MM.1S (cell line): Measurements from ENCODE around the gene GALNT15.

Experiments used
- DNase-seq: peaks from one replicate; pipeline ENCODE4 v3.0.0-alpha.2; 2015
- H2AFZ ChIP-seq: fragments of 300-600 bp; sonication (generic); 2 replicates; pipeline ENCODE4 v1.6.0; 2016; ENCODE audit warnings: antibody characterized with exemption, low read length
- H3F3A ChIP-seq: fragments of 300-600 bp; sonication (generic); 2 replicates; pipeline ENCODE4 v1.6.1; 2016; ENCODE audit warnings: mild to moderate bottlenecking, antibody characterized with exemption, low read length, moderate library complexity, mixed read lengths; ENCODE audit not compliant: insufficient read depth
- H3K27ac ChIP-seq: fragments of 300-600 bp; sonication (generic); 2 replicates; pipeline ENCODE4 v1.5.1; 2016; ENCODE audit warnings: mild to moderate bottlenecking, low read length
- H3K27me3 ChIP-seq: fragments of 300-600 bp; sonication (generic); replicated peaks from 2 replicates; pipeline ENCODE4 v1.6.0; 2016; ENCODE audit warnings: low read length; ENCODE audit not compliant: insufficient read depth
- H3K36me3 ChIP-seq: fragments of 300-600 bp; sonication (generic); replicated peaks from 2 replicates; pipeline ENCODE4 v1.6.1; 2016; ENCODE audit warnings: mild to moderate bottlenecking, low read length, mixed read lengths; ENCODE audit not compliant: insufficient read depth
- H3K4me1 ChIP-seq: fragments of 300-600 bp; sonication (generic); 2 replicates; pipeline ENCODE4 v1.6.1; 2016; ENCODE audit warnings: low read length, mixed read lengths
- H3K4me2 ChIP-seq: fragments of 300-600 bp; sonication (generic); 2 replicates; pipeline ENCODE4 v1.6.0; 2016; ENCODE audit warnings: low read depth, low read length
- H3K4me3 ChIP-seq: fragments of 300-600 bp; sonication (generic); 2 replicates; pipeline ENCODE4 v1.5.1; 2016; ENCODE audit warnings: low read length, mixed read lengths
- H3K79me2 ChIP-seq: fragments of 300-600 bp; sonication (generic); 2 replicates; pipeline ENCODE4 v1.6.1; 2016; ENCODE audit warnings: mixed run types, low read length, mixed read lengths
- H3K9ac ChIP-seq: fragments of 300-600 bp; sonication (generic); 2 replicates; pipeline ENCODE4 v1.6.1; 2016; ENCODE audit warnings: low read length, mixed read lengths
- H3K9me2 ChIP-seq: fragments of 300-600 bp; sonication (generic); replicated peaks from 2 replicates; pipeline ENCODE4 v1.6.1; 2016; ENCODE audit warnings: mild to moderate bottlenecking, low read length, mixed read lengths; ENCODE audit not compliant: insufficient read depth
- H3K9me3 ChIP-seq: fragments of 300-600 bp; sonication (generic); replicated peaks from 2 replicates; pipeline ENCODE4 v1.6.1; 2016; ENCODE audit warnings: mild to moderate bottlenecking, low read length, mixed read lengths; ENCODE audit not compliant: insufficient read depth
- H4K20me1 ChIP-seq: fragments of 300-600 bp; sonication (generic); 2 replicates; pipeline ENCODE4 v1.6.1; 2016; ENCODE audit warnings: mild to moderate bottlenecking, low read length, moderate library complexity, mixed read lengths; ENCODE audit not compliant: insufficient read depth
- EZH2 ChIP-seq: fragments of 300-600 bp; sonication (generic); optimal IDR thresholded peaks from 2 replicates; pipeline ENCODE3; 2017; ENCODE audit warnings: low read depth, mild to moderate bottlenecking, antibody characterized with exemption, low read length, mixed read lengths
- EZH2phosphoT487 ChIP-seq: fragments of 300-600 bp; sonication (generic); IDR thresholded peaks from 2 replicates; pipeline ENCODE4 v1.6.1; 2018; ENCODE audit warnings: antibody characterized with exemption, low read length
- TF ChIP-seq, protein P1 (sequence below): fragments of 300-600 bp; sonication (generic); IDR thresholded peaks from 2 replicates; pipeline ENCODE4 v1.5.1; 2016; ENCODE audit warnings: antibody characterized with exemption, low read length, mixed read lengths

GALNT15 gene

DNA sequence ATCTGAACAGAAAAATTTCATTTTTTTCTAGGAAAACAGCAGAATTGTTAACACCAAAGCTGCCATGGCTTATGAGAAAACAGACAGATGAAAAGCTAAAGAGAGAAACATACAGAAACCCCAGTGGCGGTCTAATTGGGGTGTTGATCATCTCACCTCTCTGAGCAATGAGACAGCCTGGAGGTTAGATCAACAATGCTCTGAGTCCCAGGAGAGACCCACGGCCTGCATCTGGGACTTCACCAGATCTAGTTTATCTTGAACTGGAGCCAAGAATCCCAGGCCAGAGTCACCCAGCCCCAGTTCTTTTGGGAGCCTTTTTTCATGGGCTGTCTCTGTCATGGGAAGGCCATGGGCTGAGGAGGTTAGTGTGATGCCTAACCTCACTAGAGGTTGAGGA is 3.5 kb upstream of the GALNT15 start:
- H3K27ac ChIP-seq = no peak overlapping the region
- no peak overlapping the region for H3K9ac ChIP-seq
- no peaks in the 10 kb centered on the region for H3K4me1 ChIP-seq
- no peak overlapping the region for H3K4me2 ChIP-seq
- no peak for DNase-seq
- H3K4me3 ChIP-seq = no peak overlapping the region
- TF ChIP-seq EZH2phosphoT487 (no peak), EZH2 (no peak)
- TF ChIP-seq, protein P1, sequence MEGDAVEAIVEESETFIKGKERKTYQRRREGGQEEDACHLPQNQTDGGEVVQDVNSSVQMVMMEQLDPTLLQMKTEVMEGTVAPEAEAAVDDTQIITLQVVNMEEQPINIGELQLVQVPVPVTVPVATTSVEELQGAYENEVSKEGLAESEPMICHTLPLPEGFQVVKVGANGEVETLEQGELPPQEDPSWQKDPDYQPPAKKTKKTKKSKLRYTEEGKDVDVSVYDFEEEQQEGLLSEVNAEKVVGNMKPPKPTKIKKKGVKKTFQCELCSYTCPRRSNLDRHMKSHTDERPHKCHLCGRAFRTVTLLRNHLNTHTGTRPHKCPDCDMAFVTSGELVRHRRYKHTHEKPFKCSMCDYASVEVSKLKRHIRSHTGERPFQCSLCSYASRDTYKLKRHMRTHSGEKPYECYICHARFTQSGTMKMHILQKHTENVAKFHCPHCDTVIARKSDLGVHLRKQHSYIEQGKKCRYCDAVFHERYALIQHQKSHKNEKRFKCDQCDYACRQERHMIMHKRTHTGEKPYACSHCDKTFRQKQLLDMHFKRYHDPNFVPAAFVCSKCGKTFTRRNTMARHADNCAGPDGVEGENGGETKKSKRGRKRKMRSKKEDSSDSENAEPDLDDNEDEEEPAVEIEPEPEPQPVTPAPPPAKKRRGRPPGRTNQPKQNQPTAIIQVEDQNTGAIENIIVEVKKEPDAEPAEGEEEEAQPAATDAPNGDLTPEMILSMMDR = no peak
- no peaks in the 10 kb centered on the region for H3K27me3 ChIP-seq
- no peaks in the 10 kb centered on the region for H3K9me2 ChIP-seq
- H4K20me1 ChIP-seq = no peaks in the 10 kb centered on the region
- no peaks in the 10 kb centered on the region for H3K9me3 ChIP-seq
- no peaks in the 10 kb centered on the region for H3K79me2 ChIP-seq
- H2AFZ ChIP-seq = no peak overlapping the region
- H3F3A ChIP-seq = no peaks in the 10 kb centered on the region
- no peaks in the 10 kb centered on the region for H3K36me3 ChIP-seq

DNA sequence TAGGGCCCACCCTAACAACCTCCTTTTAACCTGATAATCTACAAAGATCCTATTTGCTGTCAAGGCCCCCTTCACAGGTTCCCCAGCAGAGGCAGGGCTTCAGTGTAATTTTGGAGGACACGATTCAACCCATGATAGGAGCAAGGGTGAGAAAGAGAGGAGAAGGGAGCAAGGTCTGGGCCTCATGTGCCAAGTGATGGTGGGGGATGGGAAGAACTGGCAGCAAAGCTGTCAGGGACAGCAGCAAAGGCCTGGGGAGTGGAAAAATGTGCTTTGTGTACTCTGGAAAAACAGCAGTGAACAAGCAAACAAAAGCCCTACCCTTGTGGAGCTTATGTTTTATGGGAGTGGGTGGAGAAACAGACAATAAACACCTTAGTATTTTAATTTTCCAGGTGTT is 2.7 kb upstream of the GALNT15 start:
- H3F3A ChIP-seq = no peaks in the 10 kb centered on the region
- no peaks in the 10 kb centered on the region for H3K4me1 ChIP-seq
- no peak overlapping the region for H3K9ac ChIP-seq
- H3K27me3 ChIP-seq = no peaks in the 10 kb centered on the region
- no peaks in the 10 kb centered on the region for H3K9me3 ChIP-seq
- no peak overlapping the region for H3K4me2 ChIP-seq
- H3K9me2 ChIP-seq = no peaks in the 10 kb centered on the region
- no peaks in the 10 kb centered on the region for H3K79me2 ChIP-seq
- TF ChIP-seq, protein P1 = no peak
- no peak for TF ChIP-seq EZH2
- no peak for TF ChIP-seq EZH2phosphoT487
- no peaks in the 10 kb centered on the region for H3K36me3 ChIP-seq
- H3K27ac ChIP-seq = no peak overlapping the region
- H3K4me3 ChIP-seq = no peak overlapping the region
- no peak for DNase-seq
- H4K20me1 ChIP-seq = no peaks in the 10 kb centered on the region
- no peak overlapping the region for H2AFZ ChIP-seq

DNA sequence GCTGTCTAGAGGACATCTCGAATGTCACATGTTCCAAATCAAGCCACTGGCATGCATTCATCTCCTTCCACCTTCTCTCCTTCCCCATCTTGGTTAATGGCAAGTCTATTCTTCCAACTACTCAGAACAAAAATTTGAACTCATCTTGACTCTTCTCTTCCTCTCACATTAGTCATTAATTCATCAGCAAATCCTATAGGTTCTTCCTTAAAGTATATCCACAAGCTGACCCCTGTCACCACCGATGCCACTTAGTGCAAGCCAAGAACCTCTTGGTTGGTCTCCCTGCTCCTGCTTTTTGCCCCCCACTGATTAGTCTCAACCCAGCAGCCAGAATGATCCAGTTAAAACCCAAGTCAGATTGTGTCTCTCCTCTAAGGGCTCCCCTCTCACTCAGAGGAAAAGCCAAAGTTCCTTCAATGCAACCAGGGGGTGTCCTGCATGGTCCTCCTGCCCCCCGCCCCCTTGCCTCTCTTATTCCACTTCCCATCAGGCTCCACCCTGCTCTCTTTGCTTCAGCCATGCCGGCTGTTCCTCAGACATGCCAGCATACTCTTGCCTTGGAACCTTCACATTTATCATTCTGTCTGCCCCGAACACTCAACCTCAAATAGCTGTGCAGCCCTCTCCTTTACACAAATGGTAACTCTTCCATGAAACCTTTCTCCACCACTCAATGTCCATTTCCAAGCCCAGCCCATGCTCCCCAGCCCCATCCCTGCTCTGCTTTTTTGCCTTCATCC is 1.0 kb upstream of the GALNT15 start:
- no peaks in the 10 kb centered on the region for H3K79me2 ChIP-seq
- H2AFZ ChIP-seq = no peak overlapping the region
- no peak overlapping the region for H3K9ac ChIP-seq
- no peak overlapping the region for H3K4me3 ChIP-seq
- TF ChIP-seq, protein P1 = no peak
- TF ChIP-seq EZH2 (no peak), EZH2phosphoT487 (no peak)
- no peak for DNase-seq
- H3K4me2 ChIP-seq = no peak overlapping the region
- no peaks in the 10 kb centered on the region for H4K20me1 ChIP-seq
- no peaks in the 10 kb centered on the region for H3K9me3 ChIP-seq
- H3K36me3 ChIP-seq = no peaks in the 10 kb centered on the region
- H3K27me3 ChIP-seq = no peaks in the 10 kb centered on the region
- no peaks in the 10 kb centered on the region for H3K4me1 ChIP-seq
- no peaks in the 10 kb centered on the region for H3F3A ChIP-seq
- H3K27ac ChIP-seq = no peak overlapping the region
- no peaks in the 10 kb centered on the region for H3K9me2 ChIP-seq
